Neuronal stem cell (in vitro differentiated cells): ENCODE data around the gene CUX1.
"Not testable (repeated sequence)": the region's sequence is repeated elsewhere in the genome, so short reads cannot be mapped to it uniquely, and the experiment has no call there.

ENCODE experiments used
- DNase-seq: peaks from one replicate; pipeline ENCODE4 v3.0.0-alpha.2; 2013; ENCODE audit warnings: low spot score
- H2AFZ ChIP-seq: one replicate; pipeline ENCODE4 v1.6.1; 2013; ENCODE audit warnings: mild to moderate bottlenecking, low read length, inconsistent platforms
- H2AK5ac ChIP-seq: 2 replicates; pipeline ENCODE4 v1.6.1; 2013; ENCODE audit warnings: low read depth, mild to moderate bottlenecking, inconsistent platforms, low read length, moderate library complexity, mixed read lengths
- H2BK120ac ChIP-seq: 2 replicates; pipeline ENCODE4 v1.6.1; 2013; ENCODE audit warnings: low read depth, mild to moderate bottlenecking, inconsistent platforms, low read length, moderate library complexity, mixed read lengths
- H2BK12ac ChIP-seq: one replicate; pipeline ENCODE4 v1.6.1; 2013; ENCODE audit warnings: low read length, inconsistent platforms
- H2BK15ac ChIP-seq: 2 replicates; pipeline ENCODE4 v1.6.1; 2013; ENCODE audit warnings: mild to moderate bottlenecking, low read length, inconsistent platforms, mixed read lengths
- H2BK5ac ChIP-seq: one replicate; pipeline ENCODE4 v1.6.1; 2013; ENCODE audit warnings: inconsistent platforms, mild to moderate bottlenecking, low read length, moderate library complexity
- H3K14ac ChIP-seq: one replicate; pipeline ENCODE4 v1.6.1; 2013; ENCODE audit warnings: low read length, inconsistent platforms
- H3K18ac ChIP-seq: 2 replicates; pipeline ENCODE4 v1.6.1; 2013; ENCODE audit warnings: low read length, inconsistent platforms
- H3K23ac ChIP-seq: 2 replicates; pipeline ENCODE4 v1.6.1; 2013; ENCODE audit warnings: low read depth, mild to moderate bottlenecking, mixed read lengths, low read length, inconsistent platforms; ENCODE audit not compliant: poor library complexity
- H3K27ac ChIP-seq: replicated peaks from 3 replicates; pipeline ENCODE4 v1.5.1; 2013; ENCODE audit warnings: low read length, inconsistent platforms
- H3K27me3 ChIP-seq, 3 experiments: 2 replicates each; pipeline ENCODE4 v1.6.1; 2013; ENCODE audit warnings: low read length in 3 of 3, mild to moderate bottlenecking in 2 of 3, inconsistent platforms in 1 of 3, low read depth in 1 of 3, mixed read lengths in 1 of 3, moderate library complexity in 1 of 3; ENCODE audit not compliant: control insufficient read depth in 3 of 3, insufficient read depth in 3 of 3
- H3K36me3 ChIP-seq, 2 donors: replicated peaks in 1 of 2; 2 replicates each; pipeline ENCODE4 v1.6.1; 2013; ENCODE audit warnings: low read length in 2 of 2; ENCODE audit not compliant: control insufficient read depth in 2 of 2, insufficient read depth in 2 of 2
- H3K4ac ChIP-seq: 2 replicates; pipeline ENCODE4 v1.6.1; 2013; ENCODE audit warnings: inconsistent platforms, mild to moderate bottlenecking, low read length, moderate library complexity
- H3K4me1 ChIP-seq, 2 donors: 1 replicate in 1 of 2; 2 replicates in 1 of 2; pipeline ENCODE4 v1.6.1; 2013; ENCODE audit warnings: low read length in 2 of 2, low read depth in 1 of 2; ENCODE audit not compliant: control insufficient read depth in 2 of 2, insufficient read depth in 1 of 2
- H3K4me2 ChIP-seq: one replicate; pipeline ENCODE4 v1.6.1; 2013; ENCODE audit warnings: mild to moderate bottlenecking, low read length, inconsistent platforms; ENCODE audit not compliant: insufficient read depth, poor library complexity, severe bottlenecking
- H3K4me3 ChIP-seq, 2 donors: 2 replicates each; pipeline ENCODE4 v1.5.1; 2013; ENCODE audit warnings: low read length in 2 of 2, mild to moderate bottlenecking in 2 of 2, inconsistent platforms in 1 of 2, moderate library complexity in 1 of 2
- H3K79me1 ChIP-seq: one replicate; pipeline ENCODE4 v1.6.1; 2013; ENCODE audit warnings: low read depth, mild to moderate bottlenecking, inconsistent platforms, low read length, moderate library complexity
- H3K9ac ChIP-seq: one replicate; pipeline ENCODE4 v1.6.1; 2013; ENCODE audit warnings: mild to moderate bottlenecking, low read depth, low read length, inconsistent platforms; ENCODE audit not compliant: poor library complexity
- H3K9me3 ChIP-seq, 2 donors: replicated peaks in 1 of 2; 2 replicates each; pipeline versions ENCODE3 to v1.6.1; 2013; ENCODE audit warnings: low read length in 2 of 2, mild to moderate bottlenecking in 2 of 2, inconsistent platforms in 1 of 2, low read depth in 1 of 2, mixed read lengths in 1 of 2, moderate library complexity in 1 of 2; ENCODE audit not compliant: control insufficient read depth in 2 of 2, insufficient read depth in 1 of 2
- H4K8ac ChIP-seq: one replicate; pipeline ENCODE4 v1.6.1; 2013; ENCODE audit warnings: low read depth, mild to moderate bottlenecking, inconsistent platforms, low read length, moderate library complexity
- H4K91ac ChIP-seq: one replicate; pipeline ENCODE4 v1.6.1; 2013; ENCODE audit warnings: low read length, low read depth, mild to moderate bottlenecking, inconsistent platforms; ENCODE audit not compliant: poor library complexity
- WGBS, 2 donors: extraction: QIAGEN DNeasy Blood & Tissue Kit; methylation state at CpG; one replicate each; pipeline ENCODE4 v1.1.7; 2013; ENCODE audit warnings: missing lambda C conversion rate in 2 of 2, mixed read lengths in 1 of 2; ENCODE audit not compliant: insufficient read length in 2 of 2, insufficient replicate concordance in 1 of 2; ENCODE audit errors: extremely low coverage in 2 of 2; 5-methylcytosine and 5-hydroxymethylcytosine counted together

The CUX1 gene

DNA sequence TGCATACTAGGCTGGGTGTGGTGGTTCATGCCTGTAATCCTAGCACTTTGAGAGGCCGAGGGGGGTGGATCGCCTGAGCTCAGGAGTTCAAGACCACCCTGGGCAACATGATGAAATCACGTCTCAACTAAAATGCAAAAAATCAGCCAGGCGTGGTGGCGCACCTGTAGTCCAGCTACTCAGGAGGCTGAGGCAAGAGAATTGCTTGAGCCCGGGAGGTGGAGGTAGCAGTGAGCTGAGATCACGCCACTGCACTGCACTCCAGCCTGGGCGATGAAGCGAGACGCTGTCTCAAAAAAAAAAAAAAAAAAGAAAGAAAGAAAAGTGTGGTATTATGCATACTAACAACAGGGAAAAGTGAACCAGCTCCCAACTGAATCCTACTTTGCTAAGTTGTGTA is 19.3 kb upstream of the CUX1 start:
- H3K4me1 ChIP-seq, H2BK120ac ChIP-seq, H3K79me1 ChIP-seq, H2BK5ac ChIP-seq, H2BK15ac ChIP-seq, H3K9me3 ChIP-seq, H3K4me3 ChIP-seq, H2AK5ac ChIP-seq, H3K4ac ChIP-seq, H3K4me2 ChIP-seq, H3K9ac ChIP-seq, H2AFZ ChIP-seq, H3K14ac ChIP-seq, H4K8ac ChIP-seq, H3K23ac ChIP-seq, H2BK12ac ChIP-seq, H4K91ac ChIP-seq, H3K36me3 ChIP-seq, H3K27ac ChIP-seq, H3K18ac ChIP-seq, DNase-seq: not testable (repeated sequence)
- no CpG with 5 or more reads among the region's 10 CpGs for WGBS, 2 donors
- H3K27me3 ChIP-seq, result peaks cover 0 to 24% (median 3%) of the 10 kb centered on the region in 3 experiments

DNA sequence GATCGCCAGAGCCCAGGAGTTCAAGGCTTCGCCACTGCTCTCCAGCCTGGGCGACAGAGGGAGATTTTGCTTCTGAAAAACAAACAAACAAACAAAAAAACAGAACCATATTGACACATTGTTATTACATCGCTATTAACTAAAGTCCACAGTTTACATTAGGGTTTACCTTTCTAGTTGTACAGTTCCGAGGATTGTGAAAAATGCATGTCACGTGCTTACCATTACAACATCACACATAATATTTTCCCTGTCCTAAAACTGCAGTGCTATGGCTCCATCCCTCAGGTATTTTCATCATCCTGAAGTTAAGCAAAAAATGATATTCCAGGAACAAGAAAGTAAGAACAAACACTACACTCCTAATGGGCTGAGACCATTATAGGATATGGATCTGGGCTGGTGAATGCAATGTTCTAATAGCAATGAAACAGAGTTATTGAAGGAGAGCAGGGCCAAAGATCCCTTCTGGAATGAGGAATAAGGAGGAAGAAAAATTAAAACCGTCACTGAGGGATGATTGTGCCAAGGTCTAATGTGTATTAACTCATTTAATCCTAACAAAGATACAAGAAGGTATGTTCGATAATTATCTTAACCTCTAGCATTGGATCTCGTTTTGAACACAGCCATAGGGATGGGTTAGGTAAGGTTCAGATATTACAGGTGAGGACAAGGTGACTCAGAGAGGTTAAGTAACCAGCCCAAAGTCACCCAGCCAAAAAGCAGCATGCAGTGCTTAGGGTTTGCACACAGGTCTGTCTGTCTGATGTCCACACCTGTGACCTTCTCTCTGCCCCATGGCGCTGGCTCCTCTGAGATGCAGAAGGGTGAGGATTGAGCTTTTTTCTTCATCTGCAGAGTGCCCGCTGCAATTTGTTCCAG is 14.0 kb upstream of the CUX1 start:
- Histone ChIP-seq H3K4me2 (peak overlapping the region; percentile 32), H3K4ac (no peak overlapping the region), H3K9ac (no peak overlapping the region), H2AFZ (no peak overlapping the region), H3K4me3 (no peak overlapping the region), H4K91ac (no peak overlapping the region), H2BK15ac (no peak overlapping the region), H3K36me3 (no peaks in the 10 kb centered on the region), H3K27me3 (peaks cover 0 to 56% (median 25%) of the 10 kb centered on the region in 3 experiments), H3K23ac (no peak overlapping the region), H3K9me3 (no peaks in the 10 kb centered on the region), H3K4me1 (peaks cover 0 to 2% of the 10 kb centered on the region in 2 donors), H2BK12ac (no peak overlapping the region), H3K27ac (no peak overlapping the region), H4K8ac (no peak overlapping the region), H3K18ac (no peak overlapping the region), H3K14ac (no peak overlapping the region), H2AK5ac (no peak overlapping the region), H3K79me1 (no peaks in the 10 kb centered on the region), H2BK120ac (no peak overlapping the region), H2BK5ac (no peak overlapping the region)
- no peak for DNase-seq
- no CpG with 5 or more reads among the region's 11 CpGs for WGBS, 2 donors

DNA sequence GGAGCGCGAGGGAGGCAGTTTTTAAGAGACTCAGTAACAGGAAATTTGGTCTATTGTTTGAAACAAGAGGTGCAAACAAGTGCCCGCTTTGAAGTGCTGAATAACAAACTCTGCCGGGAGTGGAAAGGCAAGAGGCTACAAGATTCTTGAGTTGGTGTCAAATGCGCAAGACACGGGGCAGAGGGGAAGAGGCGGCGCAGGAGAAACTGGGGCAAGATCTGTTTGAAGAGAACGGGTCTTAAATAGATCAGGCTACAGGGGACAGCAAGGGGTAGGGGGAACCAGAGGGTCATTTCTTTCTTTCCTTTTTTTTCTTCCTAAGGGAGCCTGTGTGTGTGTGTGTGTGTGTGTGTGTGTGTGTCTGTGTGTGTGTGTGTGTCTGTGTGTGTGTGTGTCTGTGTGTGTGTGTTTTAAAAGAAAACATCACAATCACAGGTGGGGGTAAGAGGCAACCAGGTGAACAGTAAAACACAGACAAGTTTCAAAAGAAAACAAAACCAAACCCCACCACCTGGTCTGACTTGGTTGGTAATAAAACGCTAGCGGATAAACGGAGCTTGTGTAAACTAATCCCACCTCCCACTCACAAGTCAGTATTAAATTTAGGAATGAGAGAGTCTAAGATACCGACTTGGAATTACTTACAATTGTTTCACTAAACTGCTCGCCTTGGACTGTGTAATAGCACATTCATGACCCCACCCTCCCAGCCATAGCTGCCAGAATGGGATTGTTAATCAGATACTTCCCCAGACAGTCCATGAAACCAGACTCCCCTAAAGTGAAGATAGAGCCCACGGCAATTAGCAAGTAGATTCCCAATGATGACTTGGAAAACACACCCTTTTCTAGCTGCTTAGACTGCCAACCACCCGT is 13.1 kb upstream of the CUX1 start:
- Histone ChIP-seq H4K91ac (no peak overlapping the region), H2AK5ac (no peak overlapping the region), H3K4me1 (peaks cover 0 to 2% of the 10 kb centered on the region in 2 donors), H3K4me3 (no peak overlapping the region), H2BK120ac (no peak overlapping the region), H3K4ac (no peak overlapping the region), H3K18ac (no peak overlapping the region), H2BK12ac (no peak overlapping the region), H2BK15ac (no peak overlapping the region), H3K27ac (no peak overlapping the region), H3K36me3 (no peaks in the 10 kb centered on the region), H3K14ac (no peak overlapping the region), H3K27me3 (peaks cover 0 to 54% (median 25%) of the 10 kb centered on the region in 3 experiments), H2BK5ac (no peak overlapping the region), H3K4me2 (peak overlapping the region; percentile 32), H3K9me3 (no peaks in the 10 kb centered on the region), H2AFZ (no peak overlapping the region), H3K23ac (no peak overlapping the region), H3K79me1 (no peaks in the 10 kb centered on the region), H3K9ac (no peak overlapping the region), H4K8ac (no peak overlapping the region)
- no peak for DNase-seq
- WGBS, 2 donors, result no CpG with 5 or more reads among the region's 16 CpGs

DNA sequence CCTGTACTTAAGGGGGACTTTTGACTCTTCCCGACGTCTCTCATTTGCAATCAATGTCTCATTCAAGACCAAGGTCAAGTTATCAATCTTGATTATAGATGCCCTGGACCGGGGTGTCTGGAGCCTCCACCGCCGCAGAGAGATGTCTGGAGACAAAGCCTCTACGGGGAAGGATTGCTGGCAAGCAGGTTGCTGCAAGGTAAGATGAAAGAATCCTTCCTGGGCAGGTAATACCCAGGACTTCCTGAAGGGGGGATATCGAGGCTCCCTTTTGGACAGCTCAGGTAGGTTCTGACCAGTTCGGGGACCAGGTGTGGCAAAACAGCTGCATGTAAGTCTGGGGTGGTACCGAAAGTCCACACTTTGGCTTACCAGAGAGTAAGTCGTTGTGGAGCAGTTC is 12.5 kb upstream of the CUX1 start:
- Histone ChIP-seq H3K36me3 (no peaks in the 10 kb centered on the region), H3K9me3 (no peaks in the 10 kb centered on the region), H2BK5ac (no peak overlapping the region), H4K8ac (no peak overlapping the region), H3K27ac (no peak overlapping the region), H3K18ac (no peak overlapping the region), H2AK5ac (no peak overlapping the region), H2BK12ac (no peak overlapping the region), H3K27me3 (peaks cover 0 to 49% (median 25%) of the 10 kb centered on the region in 3 experiments), H3K4me1 (peaks cover 0 to 2% of the 10 kb centered on the region in 2 donors), H2AFZ (no peak overlapping the region), H3K4me2 (no peak overlapping the region), H4K91ac (no peak overlapping the region), H3K4me3 (no peak overlapping the region), H3K9ac (no peak overlapping the region), H3K14ac (no peak overlapping the region), H2BK15ac (no peak overlapping the region), H3K79me1 (no peaks in the 10 kb centered on the region), H3K4ac (no peak overlapping the region), H3K23ac (no peak overlapping the region), H2BK120ac (no peak overlapping the region)
- no peak for DNase-seq
- no CpG with 5 or more reads among the region's 10 CpGs for WGBS, 2 donors
